GM12874 (cell line): ENCODE measurements around the gene ASB11.
A peak's percentile ranks its signal among the peaks of the same experiment; 100 is the strongest.

ENCODE experiments used
- TF ChIP-seq, protein P1 (sequence below): IDR thresholded peaks from 2 replicates; pipeline ENCODE4 v1.5.1; 2011; ENCODE audit warnings: low read depth, mild to moderate bottlenecking, control low read depth, low read length, moderate library complexity; ENCODE audit not compliant: insufficient read depth

The ASB11 gene, protein sequence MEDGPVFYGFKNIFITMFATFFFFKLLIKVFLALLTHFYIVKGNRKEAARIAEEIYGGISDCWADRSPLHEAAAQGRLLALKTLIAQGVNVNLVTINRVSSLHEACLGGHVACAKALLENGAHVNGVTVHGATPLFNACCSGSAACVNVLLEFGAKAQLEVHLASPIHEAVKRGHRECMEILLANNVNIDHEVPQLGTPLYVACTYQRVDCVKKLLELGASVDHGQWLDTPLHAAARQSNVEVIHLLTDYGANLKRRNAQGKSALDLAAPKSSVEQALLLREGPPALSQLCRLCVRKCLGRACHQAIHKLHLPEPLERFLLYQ

DNA sequence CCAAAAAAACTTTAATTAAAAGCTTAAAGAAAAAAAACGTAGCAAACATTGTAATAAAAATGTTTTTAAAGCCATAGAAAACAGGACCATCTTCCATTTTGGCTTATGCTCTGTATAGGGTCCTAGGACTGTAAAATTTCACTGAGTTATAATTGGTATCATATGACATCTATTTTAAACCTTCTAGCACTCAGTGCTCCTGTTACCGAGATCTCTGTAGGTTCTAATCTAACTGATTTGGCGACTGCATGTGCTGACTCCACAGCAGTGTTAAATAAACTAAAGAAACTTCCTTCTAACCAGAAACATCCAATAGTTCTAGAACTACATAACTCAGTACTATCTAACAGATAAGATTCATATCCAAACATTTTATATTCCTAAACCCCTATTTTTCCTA lies at the start of gene ASB11:
ASB11 (minus strand) TSS at position 132 of the 400 bp plus-strand sequence; CDS start at position 97, 35 bp downstream.
- TF ChIP-seq, protein P1, sequence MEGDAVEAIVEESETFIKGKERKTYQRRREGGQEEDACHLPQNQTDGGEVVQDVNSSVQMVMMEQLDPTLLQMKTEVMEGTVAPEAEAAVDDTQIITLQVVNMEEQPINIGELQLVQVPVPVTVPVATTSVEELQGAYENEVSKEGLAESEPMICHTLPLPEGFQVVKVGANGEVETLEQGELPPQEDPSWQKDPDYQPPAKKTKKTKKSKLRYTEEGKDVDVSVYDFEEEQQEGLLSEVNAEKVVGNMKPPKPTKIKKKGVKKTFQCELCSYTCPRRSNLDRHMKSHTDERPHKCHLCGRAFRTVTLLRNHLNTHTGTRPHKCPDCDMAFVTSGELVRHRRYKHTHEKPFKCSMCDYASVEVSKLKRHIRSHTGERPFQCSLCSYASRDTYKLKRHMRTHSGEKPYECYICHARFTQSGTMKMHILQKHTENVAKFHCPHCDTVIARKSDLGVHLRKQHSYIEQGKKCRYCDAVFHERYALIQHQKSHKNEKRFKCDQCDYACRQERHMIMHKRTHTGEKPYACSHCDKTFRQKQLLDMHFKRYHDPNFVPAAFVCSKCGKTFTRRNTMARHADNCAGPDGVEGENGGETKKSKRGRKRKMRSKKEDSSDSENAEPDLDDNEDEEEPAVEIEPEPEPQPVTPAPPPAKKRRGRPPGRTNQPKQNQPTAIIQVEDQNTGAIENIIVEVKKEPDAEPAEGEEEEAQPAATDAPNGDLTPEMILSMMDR, result no peak

DNA sequence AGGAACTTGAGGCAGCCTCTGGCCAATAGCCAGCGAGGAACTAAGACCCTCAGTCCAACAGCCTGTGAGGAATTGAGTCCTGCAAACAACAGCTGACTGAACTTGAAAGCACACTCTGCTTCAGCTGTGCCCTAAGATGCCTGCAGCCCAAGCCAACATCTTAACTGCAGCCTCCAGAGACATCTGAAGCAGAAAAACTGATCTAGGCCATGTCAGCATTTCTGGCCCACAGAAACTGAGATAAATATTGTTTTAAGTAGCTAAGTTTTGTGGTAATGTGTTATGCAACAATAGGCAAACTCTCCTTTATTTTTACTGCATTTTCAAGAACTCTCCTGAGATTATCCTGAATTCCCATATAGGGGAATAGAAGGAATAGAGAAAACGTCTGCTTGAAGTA lies 44.3 kb upstream of the ASB11 start:
- TF ChIP-seq, protein P1, result no peak

DNA sequence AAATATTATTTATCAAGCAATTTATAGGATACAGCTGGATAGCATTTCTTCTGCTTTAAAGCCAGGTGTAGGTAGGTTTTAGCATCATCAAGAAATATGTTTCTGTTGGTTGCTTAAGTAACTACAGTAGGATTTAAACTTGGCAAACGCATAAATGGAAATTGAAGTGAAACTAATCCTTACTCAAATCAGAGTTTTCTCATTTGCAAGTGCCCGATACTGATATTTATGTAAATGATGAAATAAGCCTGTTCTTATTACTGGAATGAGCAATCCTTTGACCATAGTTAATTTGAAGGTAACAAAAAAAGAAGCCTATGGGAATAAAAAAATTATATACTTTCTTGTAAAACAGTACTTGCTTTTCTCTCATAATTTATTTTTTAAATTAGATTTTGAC lies 43.1 kb upstream of the ASB11 start:
- TF ChIP-seq, protein P1, result no peak

DNA sequence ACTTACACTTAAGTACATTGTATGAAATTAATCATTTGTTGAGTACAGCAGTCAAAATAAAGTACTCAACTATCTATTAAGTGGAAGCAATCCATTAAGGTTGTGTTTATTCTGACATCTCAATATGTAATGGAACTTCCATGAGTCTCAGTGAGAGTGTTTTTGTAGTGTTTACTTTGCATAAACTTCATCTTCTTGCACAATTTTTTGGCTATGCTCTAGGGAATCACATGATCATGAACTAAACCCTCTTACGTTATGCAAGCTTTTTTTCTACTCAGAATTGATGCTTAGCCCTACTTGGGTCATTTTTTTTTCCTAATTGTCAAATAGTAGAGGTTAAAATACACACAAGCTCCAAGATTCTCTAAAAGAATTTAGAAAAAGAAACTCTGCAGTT lies 41.0 kb upstream of the ASB11 start:
- TF ChIP-seq, protein P1, result no peak

DNA sequence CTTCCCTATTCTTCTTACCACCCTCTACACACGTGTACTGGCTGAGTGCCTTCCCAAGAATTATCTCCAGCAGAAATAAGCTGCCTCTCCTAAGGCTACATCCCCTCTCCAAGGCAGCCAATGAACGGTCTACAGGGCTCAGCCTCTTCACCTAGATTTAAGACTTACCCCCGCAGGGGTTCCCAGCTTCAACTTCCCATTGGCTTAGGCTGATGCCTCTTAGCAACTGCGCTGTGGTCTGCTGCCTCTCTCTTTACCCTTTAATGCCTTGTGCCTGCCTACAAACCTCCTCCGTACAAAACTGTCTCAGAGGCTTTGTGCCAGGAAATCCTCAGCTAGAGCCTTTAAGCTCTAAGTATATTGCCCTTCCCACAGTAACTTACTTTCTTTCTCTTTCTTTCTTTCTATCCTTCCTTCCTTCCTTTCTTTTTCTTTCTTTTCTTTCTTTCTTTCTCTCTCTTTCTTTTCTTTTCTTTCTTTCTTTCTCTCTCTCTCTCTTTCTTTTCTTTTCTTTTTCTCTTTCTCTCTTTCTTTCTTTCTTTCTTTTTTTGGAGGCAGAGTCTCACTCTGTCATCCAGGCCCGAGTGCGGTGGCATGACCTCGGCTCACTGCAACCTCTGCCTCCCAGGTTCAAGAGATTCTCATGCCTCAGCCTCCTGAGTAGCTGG lies 35.0 kb upstream of the ASB11 start:
- TF ChIP-seq, protein P1, result no peak

DNA sequence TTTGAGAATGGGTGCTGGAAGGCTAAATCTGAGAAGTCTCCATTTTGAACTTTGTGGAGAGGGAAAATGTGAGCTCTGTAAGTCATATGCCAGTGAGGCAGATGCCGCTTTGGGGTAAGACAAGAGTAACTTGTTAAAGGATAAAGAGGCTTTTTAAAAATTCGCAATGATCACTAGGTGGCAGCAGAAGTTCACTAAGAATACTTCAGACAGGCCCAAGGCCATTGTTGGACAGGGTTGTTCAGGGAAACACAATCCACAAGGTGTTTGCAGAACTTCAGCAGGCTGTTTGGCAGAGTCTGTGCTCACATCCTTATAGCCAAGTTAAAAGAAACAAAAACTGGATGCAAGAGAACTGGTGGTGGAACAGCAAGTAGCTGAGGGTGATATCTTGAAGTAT lies 33.6 kb upstream of the ASB11 start:
- TF ChIP-seq, protein P1, result peak; percentile 24; the same call in 1 of the 2 replicates

DNA sequence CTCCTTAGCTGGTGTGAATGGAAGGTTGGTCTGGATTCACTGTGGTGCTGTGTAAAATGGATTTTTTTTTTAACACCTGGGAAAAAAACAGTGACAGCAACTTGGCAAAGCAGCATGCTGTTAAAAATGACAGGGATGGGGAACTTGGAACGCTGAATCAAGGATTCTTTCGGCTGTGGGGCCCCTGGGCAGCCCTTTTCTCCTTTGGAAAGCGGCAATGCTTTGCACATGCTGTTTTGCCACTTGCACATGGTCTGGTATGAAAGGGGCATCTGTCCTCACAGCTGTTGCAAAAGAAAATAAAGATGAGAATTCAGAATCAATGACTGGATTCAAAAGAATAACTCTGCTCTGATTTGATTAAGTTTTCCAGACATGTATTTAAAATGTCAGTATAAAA lies 30.5 kb upstream of the ASB11 start:
- TF ChIP-seq, protein P1, result no peak
